Erythroblast (primary cell): ENCODE measurements around the gene CFAP92.

Experiments
- GATA1 ChIP-seq: IDR thresholded peaks from 2 replicates; pipeline ENCODE4 v1.6.1; 2011; ENCODE audit warnings: low read depth, mild to moderate bottlenecking, control low read depth, low read length, moderate library complexity
- POLR2A ChIP-seq: IDR thresholded peaks from 2 replicates; pipeline ENCODE4 v1.6.1; 2011; ENCODE audit warnings: mild to moderate bottlenecking, low read length

- TF ChIP-seq POLR2A (no peak), GATA1 (no peak)
Observed at GRCh38 chr3:128881576-128881975, 112.3 kb downstream of the CFAP92 start.
